Naive B cell (primary cell): Measurements from ENCODE around the gene DOCK9. TPM values are rescaled to one million over a fixed set of nuclear protein-coding genes. Genes with fewer than 3 reads are reported as not detected.

Experiments used
- ATAC-seq, 2 donors: fragments of 150-1000 bp; cut with Tn5 transposase; 2 replicates each; pipeline ENCODE4 v1.10.0; 2021; ENCODE audit warnings: low read depth in 2 of 2, mild to moderate bottlenecking in 2 of 2, moderate library complexity in 2 of 2
- DNase-seq: peaks from one replicate; pipeline ENCODE4 v3.0.0; 2022
- H3K27ac Mint-ChIP-seq, 6 donors: one replicate each; pipeline ENCODE4 v1.8.0; 2020 to 2022; ENCODE audit warnings: mild to moderate bottlenecking in 6 of 6, mixed read lengths in 6 of 6, moderate library complexity in 5 of 6, inconsistent platforms in 2 of 6
- H3K27me3 Mint-ChIP-seq, 3 donors: one replicate each; pipeline ENCODE4 v1.8.0; 2021 to 2022; ENCODE audit warnings: mixed read lengths in 3 of 3, mild to moderate bottlenecking in 1 of 3
- H3K36me3 Mint-ChIP-seq, 2 donors: one replicate each; pipeline ENCODE4 v1.8.0; 2020 to 2022; ENCODE audit warnings: mixed read lengths in 2 of 2, inconsistent platforms in 1 of 2, mild to moderate bottlenecking in 1 of 2
- H3K4me1 Mint-ChIP-seq, 3 donors: one replicate each; pipeline ENCODE4 v1.8.0; 2020 to 2022; ENCODE audit warnings: mixed read lengths in 3 of 3, inconsistent platforms in 1 of 3, mild to moderate bottlenecking in 1 of 3, moderate library complexity in 1 of 3
- H3K4me3 Mint-ChIP-seq, 8 donors: one replicate each; pipeline ENCODE4 v1.8.0; 2020 to 2022; ENCODE audit warnings: mild to moderate bottlenecking in 8 of 8, mixed read lengths in 8 of 8, moderate library complexity in 8 of 8, inconsistent platforms in 2 of 8
- H3K9me3 Mint-ChIP-seq, 7 donors: one replicate each; pipeline ENCODE4 v1.8.0; 2020 to 2022; ENCODE audit warnings: mixed read lengths in 7 of 7, mild to moderate bottlenecking in 5 of 7, inconsistent platforms in 2 of 7, moderate library complexity in 1 of 7
- polyA plus RNA-seq, 6 donors: library from polyadenylated mRNA; unstranded; fragments of 300-500 nt; fragmentation: Illumina TruSeq; gene quantifications; one replicate each; pipeline ENCODE4 v1.2.3, GENCODE V29; 2021; ENCODE audit warnings: low read depth in 6 of 6

Gene DOCK9
- polyA plus RNA-seq, 6 donors from 2014 or later: 0.98 to 5.2 (median 2.3) TPM; not detected in 1

GRCh38 chr13:98801626-98802418, 176.0 kb downstream of the DOCK9 start:
- Mint-ChIP-seq H3K36me3 (peaks cover 35 to 46% of the 10 kb centered on the region in 2 donors), H3K9me3 (no peaks in the 10 kb centered on the region), H3K27me3 (no peaks in the 10 kb centered on the region), H3K4me1 (no peaks in the 10 kb centered on the region), H3K4me3 (no peak overlapping the region), H3K27ac (peak overlapping the region in 1 of 6 donors; percentile 45)
- ATAC-seq (no peak), DNase-seq (no peak)

- H3K4me3 Mint-ChIP-seq: no peak overlapping the region
These were observed 177.8 kb downstream of the DOCK9 start for GRCh38 chr13:98800078-98800477.

GRCh38 chr13:98798849-98799645, 178.8 kb downstream of the DOCK9 start:
- Mint-ChIP-seq H3K4me3 (no peak overlapping the region), H3K27ac (no peak overlapping the region), H3K27me3 (no peaks in the 10 kb centered on the region), H3K36me3 (peaks cover 43 to 52% of the 10 kb centered on the region in 2 donors), H3K9me3 (no peaks in the 10 kb centered on the region), H3K4me1 (no peaks in the 10 kb centered on the region)
- DNase-seq: no peak
- ATAC-seq: no peak

More at GRCh38 chr13:98800078-98800477, 177.8 kb downstream of the DOCK9 start:
- Mint-ChIP-seq H3K9me3 (no peaks in the 10 kb centered on the region), H3K36me3 (peaks cover 44 to 49% of the 10 kb centered on the region in 2 donors), H3K27ac (no peak overlapping the region), H3K27me3 (no peaks in the 10 kb centered on the region), H3K4me1 (no peaks in the 10 kb centered on the region)
- ATAC-seq: no peak
- no peak for DNase-seq

GRCh38 chr13:98797456-98797855, 180.4 kb downstream of the DOCK9 start:
- ATAC-seq (no peak), DNase-seq (no peak)
- Mint-ChIP-seq H3K4me3 (no peak overlapping the region), H3K36me3 (peaks cover 47 to 53% of the 10 kb centered on the region in 2 donors), H3K27me3 (no peaks in the 10 kb centered on the region), H3K9me3 (no peaks in the 10 kb centered on the region), H3K4me1 (no peaks in the 10 kb centered on the region), H3K27ac (no peak overlapping the region)

- no peaks in the 10 kb centered on the region for H3K4me1 Mint-ChIP-seq
- H3K27me3 Mint-ChIP-seq: no peaks in the 10 kb centered on the region
- no peak overlapping the region for H3K4me3 Mint-ChIP-seq
- no peak overlapping the region for H3K27ac Mint-ChIP-seq
- ATAC-seq (no peak), DNase-seq (no peak)
- H3K36me3 Mint-ChIP-seq: peaks cover 43 to 60% of the 10 kb centered on the region in 2 donors
- H3K9me3 Mint-ChIP-seq: no peaks in the 10 kb centered on the region
These were observed 181.1 kb downstream of the DOCK9 start for GRCh38 chr13:98796798-98797197.

GRCh38 chr13:98796191-98796590, 181.7 kb downstream of the DOCK9 start:
- Mint-ChIP-seq H3K27ac (no peak overlapping the region), H3K4me3 (no peak overlapping the region), H3K36me3 (peaks cover 43 to 62% of the 10 kb centered on the region in 2 donors), H3K27me3 (no peaks in the 10 kb centered on the region), H3K9me3 (no peaks in the 10 kb centered on the region), H3K4me1 (no peaks in the 10 kb centered on the region)
- no peak for DNase-seq
- ATAC-seq: no peak

- H3K4me1 Mint-ChIP-seq: no peaks in the 10 kb centered on the region
- H3K36me3 Mint-ChIP-seq: peaks cover 43 to 62% of the 10 kb centered on the region in 2 donors
- H3K27ac Mint-ChIP-seq: peak overlapping the region in 1 of 6 donors; percentile 22
- no peak overlapping the region for H3K4me3 Mint-ChIP-seq
- DNase-seq (no peak), ATAC-seq (no peak)
- no peaks in the 10 kb centered on the region for H3K27me3 Mint-ChIP-seq
- peaks cover 0 to 4% (median 0%) of the 10 kb centered on the region in 7 donors for H3K9me3 Mint-ChIP-seq
These were observed 182.6 kb downstream of the DOCK9 start for GRCh38 chr13:98795220-98795619.

- no peak for ATAC-seq
- DNase-seq: no peak
- Mint-ChIP-seq H3K4me3 (no peak overlapping the region), H3K36me3 (peaks cover 43 to 62% of the 10 kb centered on the region in 2 donors), H3K9me3 (peaks cover 0 to 6% (median 0%) of the 10 kb centered on the region in 7 donors), H3K27me3 (peaks cover 0 to 3% (median 0%) of the 10 kb centered on the region in 3 donors), H3K27ac (no peak overlapping the region), H3K4me1 (no peaks in the 10 kb centered on the region)
These were observed 183.4 kb downstream of the DOCK9 start for GRCh38 chr13:98794498-98794897.

GRCh38 chr13:98792785-98793495, 184.9 kb downstream of the DOCK9 start:
- H3K9me3 Mint-ChIP-seq: peaks cover 0 to 6% (median 0%) of the 10 kb centered on the region in 7 donors
- H3K4me1 Mint-ChIP-seq: peaks cover 0 to 6% (median 0%) of the 10 kb centered on the region in 3 donors
- H3K27me3 Mint-ChIP-seq: peaks cover 0 to 17% (median 10%) of the 10 kb centered on the region in 3 donors
- H3K36me3 Mint-ChIP-seq: peaks cover 36 to 47% of the 10 kb centered on the region in 2 donors
- DNase-seq: no peak
- ATAC-seq: no peak
- H3K27ac Mint-ChIP-seq: no peak overlapping the region
- no peak overlapping the region for H3K4me3 Mint-ChIP-seq

GRCh38 chr13:98792321-98792720, 185.5 kb downstream of the DOCK9 start:
- peaks cover 0 to 6% (median 4%) of the 10 kb centered on the region in 3 donors for H3K4me1 Mint-ChIP-seq
- peaks cover 0 to 6% (median 0%) of the 10 kb centered on the region in 7 donors for H3K9me3 Mint-ChIP-seq
- H3K27ac Mint-ChIP-seq: no peak overlapping the region
- H3K27me3 Mint-ChIP-seq: peaks cover 0 to 23% (median 16%) of the 10 kb centered on the region in 3 donors
- H3K36me3 Mint-ChIP-seq: peaks cover 30 to 41% of the 10 kb centered on the region in 2 donors
- DNase-seq (no peak), ATAC-seq (no peak)
- no peak overlapping the region for H3K4me3 Mint-ChIP-seq

GRCh38 chr13:98791611-98792010, 186.3 kb downstream of the DOCK9 start:
- H3K9me3 Mint-ChIP-seq: peaks cover 0 to 6% (median 0%) of the 10 kb centered on the region in 7 donors
- H3K4me1 Mint-ChIP-seq: peaks cover 0 to 6% (median 4%) of the 10 kb centered on the region in 3 donors
- H3K27me3 Mint-ChIP-seq: peaks cover 0 to 30% (median 23%) of the 10 kb centered on the region in 3 donors
- DNase-seq (no peak), ATAC-seq (no peak)
- peaks cover 23 to 34% of the 10 kb centered on the region in 2 donors for H3K36me3 Mint-ChIP-seq
- no peak overlapping the region for H3K27ac Mint-ChIP-seq
- H3K4me3 Mint-ChIP-seq: no peak overlapping the region

GRCh38 chr13:98787996-98788395, 189.9 kb downstream of the DOCK9 start:
- ATAC-seq (no peak), DNase-seq (no peak)
- peaks cover 0 to 6% (median 4%) of the 10 kb centered on the region in 3 donors for H3K4me1 Mint-ChIP-seq
- H3K27me3 Mint-ChIP-seq: peaks cover 0 to 34% (median 25%) of the 10 kb centered on the region in 3 donors
- H3K27ac Mint-ChIP-seq: no peak overlapping the region
- peaks cover 0 to 6% (median 1%) of the 10 kb centered on the region in 7 donors for H3K9me3 Mint-ChIP-seq
- peaks cover 5 to 12% of the 10 kb centered on the region in 2 donors for H3K36me3 Mint-ChIP-seq
- H3K4me3 Mint-ChIP-seq: no peak overlapping the region

GRCh38 chr13:98787173-98787572, 190.7 kb downstream of the DOCK9 start:
- Mint-ChIP-seq H3K36me3 (peaks cover 0 to 6% of the 10 kb centered on the region in 2 donors), H3K27me3 (peaks cover 2 to 36% (median 32%) of the 10 kb centered on the region in 3 donors), H3K27ac (no peak overlapping the region), H3K9me3 (peaks cover 0 to 6% (median 1%) of the 10 kb centered on the region in 7 donors), H3K4me1 (peaks cover 0 to 6% (median 4%) of the 10 kb centered on the region in 3 donors), H3K4me3 (no peak overlapping the region)
- no peak for ATAC-seq
- no peak for DNase-seq
